Activated CD8-positive, alpha-beta memory T cell treated with anti-CD3 and anti-CD28 coated beads for 24 hours (primary cell): ENCODE measurements around the gene KLRF1.

ENCODE experiments used
- DNase-seq: peaks from one replicate; pipeline ENCODE4 v3.0.0-alpha.2; 2020

KLRF1 gene

GRCh38 chr12:9809866-9810265, 17.4 kb upstream of the KLRF1 start:
- no peak for DNase-seq

GRCh38 chr12:9810671-9811070, 16.6 kb upstream of the KLRF1 start:
- no peak for DNase-seq

- no peak for DNase-seq
These were observed 15.7 kb upstream of the KLRF1 start for GRCh38 chr12:9811621-9812020.

- DNase-seq = peak; percentile 98
These were observed 13.2 kb upstream of the KLRF1 start for GRCh38 chr12:9813821-9814798.

GRCh38 chr12:9820281-9820930, 6.9 kb upstream of the KLRF1 start:
- DNase-seq = no peak

- no peak for DNase-seq
These were observed 2.2 kb downstream of the KLRF1 start for GRCh38 chr12:9829483-9829882.

GRCh38 chr12:9829982-9830381, 2.7 kb downstream of the KLRF1 start:
- DNase-seq = no peak

GRCh38 chr12:9831720-9832119, 4.4 kb downstream of the KLRF1 start:
- DNase-seq = no peak

- DNase-seq = no peak
These were observed 16.1 kb downstream of the KLRF1 start for GRCh38 chr12:9843407-9843806.

GRCh38 chr12:9848899-9849298, 21.6 kb downstream of the KLRF1 start:
- no peak for DNase-seq

GRCh38 chr12:9851050-9851449, 23.8 kb downstream of the KLRF1 start:
- DNase-seq = no peak

GRCh38 chr12:9851927-9852326, 24.6 kb downstream of the KLRF1 start:
- no peak for DNase-seq

GRCh38 chr12:9856151-9856550, 28.9 kb downstream of the KLRF1 start:
- no peak for DNase-seq

GRCh38 chr12:9856894-9857293, 29.6 kb downstream of the KLRF1 start:
- DNase-seq = no peak

- DNase-seq = no peak
These were observed 30.9 kb downstream of the KLRF1 start for GRCh38 chr12:9858135-9858534.

GRCh38 chr12:9864913-9865675, 37.8 kb downstream of the KLRF1 start:
- DNase-seq = peak; percentile 61

- DNase-seq = no peak
These were observed 39.6 kb downstream of the KLRF1 start for GRCh38 chr12:9866860-9867269.

GRCh38 chr12:9867531-9867930, 40.2 kb downstream of the KLRF1 start:
- DNase-seq = no peak

GRCh38 chr12:9868311-9868801, 41.1 kb downstream of the KLRF1 start:
- DNase-seq = no peak

- DNase-seq = no peak
These were observed 41.6 kb downstream of the KLRF1 start for GRCh38 chr12:9868951-9869306.

GRCh38 chr12:9869307-9870161, 42.3 kb downstream of the KLRF1 start, which contains the start of gene CLEC2B:
CLEC2B (minus strand) TSS chr12:9869354.
- DNase-seq = peak; percentile 69

GRCh38 chr12:9870286-9870866, 43.1 kb downstream of the KLRF1 start:
- no peak for DNase-seq
